K562 (cell line): ENCODE data around the gene RNF115. TPM values are rescaled to one million over a fixed set of nuclear protein-coding genes. Genes with fewer than 3 reads are reported as not detected.

Experiments used
- CEBPG ChIP-seq, 3 experiments: fragments of 200-800 bp in 1 of 3; sonication (Bioruptor generic) in 1 of 3; sonication (generic) in 1 of 3; formaldehyde crosslinking in 1 of 3; IDR thresholded peaks in 2 of 3; conservative IDR thresholded peaks in 1 of 3; 2 replicates each; pipeline versions ENCODE4 v1.6.1 to v1.8.0; 2016 to 2022; ENCODE audit warnings: missing compliant biosample characterization in 2 of 3, missing genetic modification characterization in 2 of 3, mild to moderate bottlenecking in 1 of 3, missing genetic modification reagents in 1 of 3
- DMBX1 ChIP-seq: fragments of 250-450 bp; sonication (Bioruptor Pico); IDR thresholded peaks from 2 replicates; pipeline ENCODE4 v1.8.0; 2022; ENCODE audit warnings: inconsistent platforms, mild to moderate bottlenecking, moderate library complexity, borderline replicate concordance
- FOXJ3 ChIP-seq: sonication (generic); formaldehyde crosslinking; IDR thresholded peaks from 2 replicates; pipeline ENCODE4 v1.4.0; 2020; ENCODE audit warnings: mild to moderate bottlenecking, missing genetic modification reagents
- HDGF ChIP-seq: fragments of 450-650 bp; IDR thresholded peaks from 2 replicates; pipeline ENCODE4 v1.6.1; 2016
- HMG20A ChIP-seq: fragments of 450-650 bp; formaldehyde crosslinking; conservative IDR thresholded peaks from 2 replicates; pipeline ENCODE4 v1.4.0; 2020; ENCODE audit warnings: mild to moderate bottlenecking, mixed read lengths
- JUND ChIP-seq, 2 experiments: IDR thresholded peaks; 2 replicates in 1 of 2; 3 replicates in 1 of 2; pipeline ENCODE4 v1.6.1; 2011; ENCODE audit warnings: borderline replicate concordance in 2 of 2, low read depth in 2 of 2, low read length in 2 of 2, improper control_type of control experiment in 1 of 2, missing biosample characterization in 1 of 2, missing genetic modification characterization in 1 of 2, missing genetic modification reagents in 1 of 2
- MECOM ChIP-seq: fragments of 250-450 bp; sonication (Bioruptor Pico); IDR thresholded peaks from 2 replicates; pipeline ENCODE4 v1.8.0; 2022; ENCODE audit warnings: inconsistent platforms
- POLR2B ChIP-seq: fragments of 450-650 bp; IDR thresholded peaks from 2 replicates; pipeline ENCODE4 v1.6.1; 2018; ENCODE audit warnings: low read depth; ENCODE audit not compliant: partially characterized antibody
- SETDB1 ChIP-seq: IDR thresholded peaks from one replicate; pipeline ENCODE4 v1.6.1; 2012; ENCODE audit warnings: low read length, control low read depth, inconsistent platforms
- SIX5 ChIP-seq, 2 experiments: IDR thresholded peaks; 2 replicates each; pipeline ENCODE4 v1.6.1; 2011; ENCODE audit warnings: low read length in 2 of 2, borderline replicate concordance in 1 of 2, low read depth in 1 of 2, mild to moderate bottlenecking in 1 of 2, moderate library complexity in 1 of 2; ENCODE audit not compliant: insufficient read depth in 1 of 2
- SMARCE1 ChIP-seq: fragments of 450-650 bp; IDR thresholded peaks from 2 replicates; pipeline ENCODE4 v1.7.1; 2016; ENCODE audit warnings: mild to moderate bottlenecking
- ZNF311 ChIP-seq: fragments of 250-450 bp; sonication (Bioruptor Pico); IDR thresholded peaks from 2 replicates; pipeline ENCODE4 v1.4.0; 2020; ENCODE audit warnings: mild to moderate bottlenecking, moderate library complexity
- ZNF431 ChIP-seq: sonication (generic); formaldehyde crosslinking; IDR thresholded peaks from 2 replicates; pipeline ENCODE4 v1.8.0; 2022; ENCODE audit warnings: mild to moderate bottlenecking, missing genetic modification reagents
- polyA plus RNA-seq, 8 experiments: library from polyadenylated mRNA; depleted of rRNA in 4 of 8; stranded (reverse) in 5 of 8; unstranded in 3 of 8; fragments of >200 nt; fragmentation: Nextera tagmentation in 2 of 8; fragmentation: Illumina TruSeq in 1 of 8; extraction: Ambion mirVana in 2 of 8; extraction: Trizol in 1 of 8; gene quantifications; 2 replicates each; pipeline versions ENCODE4 v1.2.1 to v1.2.3, GENCODE V29; 2011 to 2014; ENCODE audit warnings: inconsistent platforms in 1 of 8, missing spikeins in 1 of 8
- total RNA-seq, 7 experiments: library from RNA; depleted of rRNA in 6 of 7; stranded (reverse); fragments of >200 nt in 6 of 7; fragmentation: Illumina TruSeq in 2 of 7; extraction: Trizol in 2 of 7; gene quantifications; 2 replicates each; pipeline versions ENCODE4 v1.2.1 to v1.2.3, GENCODE V29; 2011 to 2021; ENCODE audit warnings: low replicate concordance in 1 of 7
- TF ChIP-seq, protein P1 (sequence below): fragments of 200-400 bp; formaldehyde crosslinking; IDR thresholded peaks from 2 replicates; pipeline ENCODE4 v1.6.1; 2017; ENCODE audit warnings: mild to moderate bottlenecking, low read depth, low read length, moderate library complexity
- TF ChIP-seq, protein P2 (sequence below): sonication (generic); formaldehyde crosslinking; IDR thresholded peaks from 2 replicates; pipeline ENCODE4 v1.9.0; 2022; ENCODE audit warnings: mild to moderate bottlenecking, missing genetic modification reagents
- TF ChIP-seq, protein P3 (sequence below): sonication (generic); formaldehyde crosslinking; IDR thresholded peaks from 2 replicates; pipeline ENCODE4 v1.8.1; 2023; ENCODE audit warnings: mild to moderate bottlenecking, missing genetic modification reagents
- TF ChIP-seq, protein P4 (sequence below): fragments of 450-650 bp; IDR thresholded peaks from 2 replicates; pipeline ENCODE4 v1.6.1; 2016

The RNF115 gene
- total and polyA plus RNA-seq, 9 of the 15 experiments (the other 6 are each of a cell fraction or from before 2014, with no cell fraction given): 1.9 to 14.3 (median 9.5) TPM

DNA sequence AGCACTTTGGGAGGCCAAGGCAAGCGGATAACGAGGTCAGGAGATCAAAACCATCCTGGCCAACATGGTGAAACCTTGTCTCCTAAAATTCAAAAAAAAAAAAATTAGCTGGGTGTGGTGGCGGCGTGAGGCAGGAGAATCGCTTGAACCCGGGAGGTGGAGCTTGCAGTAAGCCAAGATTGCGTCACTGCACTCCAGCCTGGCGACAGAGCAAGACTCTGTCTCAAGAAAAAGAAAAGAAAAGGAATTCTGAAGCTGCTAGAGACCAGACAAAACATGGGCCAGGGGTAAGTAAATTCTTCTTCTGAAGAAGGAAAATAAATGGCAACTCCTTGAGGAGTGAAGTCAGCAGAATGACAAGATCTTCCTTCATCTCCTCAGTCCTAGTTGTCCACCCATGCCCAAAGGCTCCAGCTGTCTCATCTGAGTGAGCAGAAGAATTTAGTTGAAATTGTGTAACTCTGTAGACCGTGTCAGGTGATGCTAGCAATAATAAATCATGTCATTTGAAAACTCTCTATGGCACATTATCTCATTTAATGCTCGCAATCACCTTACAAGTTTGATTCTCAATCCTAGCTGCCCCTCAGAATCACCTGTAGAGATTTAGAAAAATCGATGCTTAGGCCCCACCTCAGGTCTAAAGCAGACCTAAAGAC, 131.0 kb downstream of the RNF115 start (continued):
- TF ChIP-seq, protein P1, sequence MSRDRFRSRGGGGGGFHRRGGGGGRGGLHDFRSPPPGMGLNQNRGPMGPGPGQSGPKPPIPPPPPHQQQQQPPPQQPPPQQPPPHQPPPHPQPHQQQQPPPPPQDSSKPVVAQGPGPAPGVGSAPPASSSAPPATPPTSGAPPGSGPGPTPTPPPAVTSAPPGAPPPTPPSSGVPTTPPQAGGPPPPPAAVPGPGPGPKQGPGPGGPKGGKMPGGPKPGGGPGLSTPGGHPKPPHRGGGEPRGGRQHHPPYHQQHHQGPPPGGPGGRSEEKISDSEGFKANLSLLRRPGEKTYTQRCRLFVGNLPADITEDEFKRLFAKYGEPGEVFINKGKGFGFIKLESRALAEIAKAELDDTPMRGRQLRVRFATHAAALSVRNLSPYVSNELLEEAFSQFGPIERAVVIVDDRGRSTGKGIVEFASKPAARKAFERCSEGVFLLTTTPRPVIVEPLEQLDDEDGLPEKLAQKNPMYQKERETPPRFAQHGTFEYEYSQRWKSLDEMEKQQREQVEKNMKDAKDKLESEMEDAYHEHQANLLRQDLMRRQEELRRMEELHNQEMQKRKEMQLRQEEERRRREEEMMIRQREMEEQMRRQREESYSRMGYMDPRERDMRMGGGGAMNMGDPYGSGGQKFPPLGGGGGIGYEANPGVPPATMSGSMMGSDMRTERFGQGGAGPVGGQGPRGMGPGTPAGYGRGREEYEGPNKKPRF: no peak
- TF ChIP-seq, protein P2, sequence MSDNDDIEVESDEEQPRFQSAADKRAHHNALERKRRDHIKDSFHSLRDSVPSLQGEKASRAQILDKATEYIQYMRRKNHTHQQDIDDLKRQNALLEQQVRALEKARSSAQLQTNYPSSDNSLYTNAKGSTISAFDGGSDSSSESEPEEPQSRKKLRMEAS (CRISPR knock-in tag): no peak
- TF ChIP-seq HDGF (no peak), SETDB1 (no peak), MECOM (CRISPR knock-in tag) (no peak), POLR2B (no peak), FOXJ3 (CRISPR knock-in tag) (no peak), ZNF311 (CRISPR knock-in tag) (no peak), ZNF431 (CRISPR knock-in tag) (no peak), SIX5 (IDR thresholded peaks at IDR 0.05; ENCODE audit: borderline replicate concordance in 1 of 2, insufficient read depth in 1 of 2, low read depth in 1 of 2, low read length in 2 of 2) (no peak), SMARCE1 (no peak), DMBX1 (no peak), CEBPG (CRISPR knock-in tag; IDR thresholded peaks at IDR 0.05) (peak; percentile 44; the same call in 1 of the 2 replicates), CEBPG (tag; conservative IDR thresholded peaks at IDR 0.05 in 1 of 2, IDR thresholded peaks at IDR 0.05 in 1 of 2) (peak; percentile 76 to 81), HMG20A (no peak), JUND (IDR thresholded peaks at IDR 0.05; ENCODE audit: borderline replicate concordance, low read depth, low read length) (0 out of 2 replicates have a peak, but pooled peaks have one; percentile 16), JUND (tag; IDR thresholded peaks at IDR 0.05; ENCODE audit: borderline replicate concordance, low read depth, low read length) (no peak)
- TF ChIP-seq, protein P3, sequence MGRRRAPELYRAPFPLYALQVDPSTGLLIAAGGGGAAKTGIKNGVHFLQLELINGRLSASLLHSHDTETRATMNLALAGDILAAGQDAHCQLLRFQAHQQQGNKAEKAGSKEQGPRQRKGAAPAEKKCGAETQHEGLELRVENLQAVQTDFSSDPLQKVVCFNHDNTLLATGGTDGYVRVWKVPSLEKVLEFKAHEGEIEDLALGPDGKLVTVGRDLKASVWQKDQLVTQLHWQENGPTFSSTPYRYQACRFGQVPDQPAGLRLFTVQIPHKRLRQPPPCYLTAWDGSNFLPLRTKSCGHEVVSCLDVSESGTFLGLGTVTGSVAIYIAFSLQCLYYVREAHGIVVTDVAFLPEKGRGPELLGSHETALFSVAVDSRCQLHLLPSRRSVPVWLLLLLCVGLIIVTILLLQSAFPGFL: no peak
- TF ChIP-seq, protein P4, sequence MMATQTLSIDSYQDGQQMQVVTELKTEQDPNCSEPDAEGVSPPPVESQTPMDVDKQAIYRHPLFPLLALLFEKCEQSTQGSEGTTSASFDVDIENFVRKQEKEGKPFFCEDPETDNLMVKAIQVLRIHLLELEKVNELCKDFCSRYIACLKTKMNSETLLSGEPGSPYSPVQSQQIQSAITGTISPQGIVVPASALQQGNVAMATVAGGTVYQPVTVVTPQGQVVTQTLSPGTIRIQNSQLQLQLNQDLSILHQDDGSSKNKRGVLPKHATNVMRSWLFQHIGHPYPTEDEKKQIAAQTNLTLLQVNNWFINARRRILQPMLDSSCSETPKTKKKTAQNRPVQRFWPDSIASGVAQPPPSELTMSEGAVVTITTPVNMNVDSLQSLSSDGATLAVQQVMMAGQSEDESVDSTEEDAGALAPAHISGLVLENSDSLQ: peak; percentile 53
